CD4-positive, alpha-beta T cell treated with Interleukin-15 for 4 hours (primary cell): ENCODE data around the gene CNTN3.

Experiments used
- DNase-seq: peaks from one replicate; pipeline ENCODE4 v3.0.0-alpha.2; 2020; ENCODE audit warnings: low spot score

The CNTN3 gene

GRCh38 chr3:74607803-74608202 lies 6.7 kb downstream of the CNTN3 start:
- DNase-seq, result no peak

GRCh38 chr3:74606996-74607395 lies 7.5 kb downstream of the CNTN3 start:
- DNase-seq, result no peak

GRCh38 chr3:74605437-74605836 lies 9.0 kb downstream of the CNTN3 start:
- no peak for DNase-seq

GRCh38 chr3:74603292-74603691 lies 11.2 kb downstream of the CNTN3 start:
- DNase-seq, result no peak

- no peak for DNase-seq
These were observed 12.0 kb downstream of the CNTN3 start for GRCh38 chr3:74602471-74602870.

- DNase-seq, result no peak
These were observed 12.7 kb downstream of the CNTN3 start for GRCh38 chr3:74601793-74602192.

GRCh38 chr3:74599564-74599963 lies 14.9 kb downstream of the CNTN3 start:
- no peak for DNase-seq

GRCh38 chr3:74593152-74593551 lies 21.3 kb downstream of the CNTN3 start:
- no peak for DNase-seq

GRCh38 chr3:74592359-74592758 lies 22.1 kb downstream of the CNTN3 start:
- DNase-seq, result no peak

- no peak for DNase-seq
These were observed 22.5 kb downstream of the CNTN3 start for GRCh38 chr3:74591946-74592345.

- no peak for DNase-seq
These were observed 23.1 kb downstream of the CNTN3 start for GRCh38 chr3:74591342-74591741.

- DNase-seq, result no peak
These were observed 23.7 kb downstream of the CNTN3 start for GRCh38 chr3:74590620-74591262.

- DNase-seq, result no peak
These were observed 29.7 kb downstream of the CNTN3 start for GRCh38 chr3:74584782-74585181.

- DNase-seq, result no peak
These were observed 31.5 kb downstream of the CNTN3 start for GRCh38 chr3:74582982-74583381.

- DNase-seq, result no peak
These were observed 38.6 kb downstream of the CNTN3 start for GRCh38 chr3:74575857-74576256.

GRCh38 chr3:74571118-74571517 lies 43.3 kb downstream of the CNTN3 start:
- no peak for DNase-seq
